ENCODE data around the gene ADARB1.
A peak's percentile ranks its signal among the peaks of the same experiment; 100 is the strongest.

ADARB1 gene

DNA sequence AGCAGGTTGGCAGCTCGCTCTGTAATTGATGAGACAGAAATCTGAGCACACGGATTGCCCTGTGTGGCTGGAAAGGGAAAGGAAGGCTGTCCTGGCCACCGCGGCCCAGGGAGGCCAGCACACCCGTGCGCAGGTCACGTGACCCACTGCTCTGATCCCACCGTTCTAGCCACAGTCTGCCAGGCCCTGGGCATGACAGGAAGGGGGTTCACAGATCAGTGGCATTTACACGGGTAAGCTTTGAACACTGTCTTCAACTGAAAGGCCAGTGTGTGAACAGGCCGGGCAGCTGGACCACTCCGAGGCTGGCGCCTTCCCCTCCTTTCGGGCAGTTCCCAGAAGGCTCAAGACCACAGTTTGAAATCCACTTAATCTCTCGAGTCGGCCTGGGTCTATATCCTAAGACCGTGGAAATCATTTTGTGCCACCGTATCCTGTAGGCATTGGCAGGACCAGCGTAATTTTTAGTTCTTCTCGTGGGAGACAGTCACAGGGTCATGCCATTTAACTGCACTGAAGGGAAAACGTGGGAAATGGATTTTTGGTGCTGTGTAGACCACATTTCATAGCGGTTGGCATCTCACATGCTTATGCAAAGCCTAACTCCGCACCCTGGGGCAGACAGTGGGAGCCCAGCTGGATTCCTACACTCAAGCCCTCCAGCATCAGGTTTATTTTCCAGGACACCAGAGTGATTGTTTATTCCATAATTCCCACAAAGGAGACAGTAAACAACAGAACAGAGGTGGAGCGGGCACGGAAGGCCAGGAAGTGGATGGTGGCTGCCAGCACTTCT is 3.1 kb upstream of the ADARB1 start:
- DNase-seq (ENCODE audit: low read depth), result no peak
- TF ChIP-seq, protein P1, sequence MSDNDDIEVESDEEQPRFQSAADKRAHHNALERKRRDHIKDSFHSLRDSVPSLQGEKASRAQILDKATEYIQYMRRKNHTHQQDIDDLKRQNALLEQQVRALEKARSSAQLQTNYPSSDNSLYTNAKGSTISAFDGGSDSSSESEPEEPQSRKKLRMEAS (IDR thresholded peaks at IDR 0.05; ENCODE audit: low read depth, low read length), result no peak
- no peak for TF ChIP-seq POLR2A (IDR thresholded peaks at IDR 0.05; ENCODE audit: extremely low read depth, insufficient read length)
- no peak for TF ChIP-seq MYC (IDR thresholded peaks at IDR 0.05; ENCODE audit: low read depth, low read length)
- TF ChIP-seq CTCF (IDR thresholded peaks at IDR 0.05; ENCODE audit: low read depth, low read length), result no peak
- H3K4me3 ChIP-seq (ENCODE audit: low read depth, low read length), result no peak overlapping the region

- no peak overlapping the region for H3K4me3 ChIP-seq (ENCODE audit: low read depth, low read length)
- DNase-seq (ENCODE audit: low read depth), result no peak
- TF ChIP-seq, protein P1 (IDR thresholded peaks at IDR 0.05; ENCODE audit: low read depth, low read length), result no peak
- no peak for TF ChIP-seq MYC (IDR thresholded peaks at IDR 0.05; ENCODE audit: low read depth, low read length)
- TF ChIP-seq POLR2A (IDR thresholded peaks at IDR 0.05; ENCODE audit: extremely low read depth, insufficient read length), result no peak
- TF ChIP-seq CTCF (IDR thresholded peaks at IDR 0.05; ENCODE audit: low read depth, low read length), result no peak
Measured at GRCh38 chr21:45071874-45072737, 2.3 kb upstream of the ADARB1 start.

- no peak overlapping the region for H3K4me3 ChIP-seq (ENCODE audit: low read depth, low read length)
- no peak for TF ChIP-seq POLR2A (IDR thresholded peaks at IDR 0.05; ENCODE audit: extremely low read depth, insufficient read length)
- TF ChIP-seq, protein P1 (IDR thresholded peaks at IDR 0.05; ENCODE audit: low read depth, low read length), result no peak
- DNase-seq (ENCODE audit: low read depth), result no peak
Measured at GRCh38 chr21:45072738-45073300, 1.6 kb upstream of the ADARB1 start.

GRCh38 chr21:45073301-45074047 is 906 bp upstream of the ADARB1 start:
- TF ChIP-seq MYC (IDR thresholded peaks at IDR 0.05; ENCODE audit: low read depth, low read length), result no peak
- TF ChIP-seq, protein P1 (IDR thresholded peaks at IDR 0.05; ENCODE audit: low read depth, low read length), result no peak
- no peak for TF ChIP-seq POLR2A (IDR thresholded peaks at IDR 0.05; ENCODE audit: extremely low read depth, insufficient read length)
- no peak for TF ChIP-seq CTCF (IDR thresholded peaks at IDR 0.05; ENCODE audit: low read depth, low read length)
- peak overlapping the region; percentile 42 for H3K4me3 ChIP-seq (ENCODE audit: low read depth, low read length)
- DNase-seq (ENCODE audit: low read depth), result peak; percentile 53

GRCh38 chr21:45074818-45075595 is 627 bp downstream of the ADARB1 start:
- H3K4me3 ChIP-seq (ENCODE audit: low read depth, low read length), result peak overlapping the region; percentile 59
- no peak for TF ChIP-seq POLR2A (IDR thresholded peaks at IDR 0.05; ENCODE audit: extremely low read depth, insufficient read length)
- TF ChIP-seq, protein P1 (IDR thresholded peaks at IDR 0.05; ENCODE audit: low read depth, low read length), result no peak
- TF ChIP-seq MYC (IDR thresholded peaks at IDR 0.05; ENCODE audit: low read depth, low read length), result no peak
- no peak for TF ChIP-seq CTCF (IDR thresholded peaks at IDR 0.05; ENCODE audit: low read depth, low read length)
- DNase-seq (ENCODE audit: low read depth), result peak; percentile 70

All from NB4 (cell line).